GOT3 (cell line): ENCODE measurements around the gene FHIT.

Experiments
- DNase-seq: peaks from one replicate; lab custom pipeline; 2025; ENCODE audit warnings: mixed read lengths; lab: John Stamatoyannopoulos, UW

FHIT gene

DNA sequence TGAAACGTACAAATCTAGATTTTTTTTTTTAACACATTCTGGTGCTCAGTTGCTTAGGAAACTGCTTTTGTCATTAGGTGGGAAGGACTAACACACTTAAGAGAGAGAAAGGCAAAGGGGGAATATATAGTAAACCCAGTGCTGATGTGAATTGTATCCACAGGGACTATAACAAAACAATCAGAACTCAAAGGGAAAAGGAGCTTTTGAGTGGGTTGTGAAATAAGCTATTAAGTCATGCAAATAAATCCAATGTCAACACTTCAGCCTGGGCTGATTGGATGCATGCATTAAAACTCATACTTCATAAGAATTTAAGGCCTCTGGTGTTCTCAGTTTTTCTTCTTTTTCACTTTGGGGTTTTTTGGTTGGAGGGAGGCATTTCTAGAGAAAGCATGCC, 628.9 kb downstream of the FHIT start:
- DNase-seq = no peak

DNA sequence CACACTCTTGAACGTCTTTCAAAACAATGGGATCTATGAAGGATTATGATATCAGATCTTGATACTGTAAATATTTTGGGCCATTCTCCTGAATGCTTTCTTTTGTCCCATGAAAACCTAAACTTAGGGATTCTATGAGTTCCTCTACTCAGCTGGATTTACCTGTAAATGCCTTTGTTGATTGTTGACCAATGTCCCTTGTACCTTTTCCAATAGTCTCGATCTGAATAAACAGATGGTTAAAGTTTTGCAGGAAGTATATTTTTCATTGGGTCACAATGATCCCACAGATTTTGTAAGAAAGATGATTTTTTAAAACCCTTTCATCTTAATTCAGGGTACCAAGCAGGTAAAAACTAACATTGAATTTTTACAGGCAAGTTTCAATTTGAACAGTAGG, 634.1 kb downstream of the FHIT start:
- DNase-seq = no peak

DNA sequence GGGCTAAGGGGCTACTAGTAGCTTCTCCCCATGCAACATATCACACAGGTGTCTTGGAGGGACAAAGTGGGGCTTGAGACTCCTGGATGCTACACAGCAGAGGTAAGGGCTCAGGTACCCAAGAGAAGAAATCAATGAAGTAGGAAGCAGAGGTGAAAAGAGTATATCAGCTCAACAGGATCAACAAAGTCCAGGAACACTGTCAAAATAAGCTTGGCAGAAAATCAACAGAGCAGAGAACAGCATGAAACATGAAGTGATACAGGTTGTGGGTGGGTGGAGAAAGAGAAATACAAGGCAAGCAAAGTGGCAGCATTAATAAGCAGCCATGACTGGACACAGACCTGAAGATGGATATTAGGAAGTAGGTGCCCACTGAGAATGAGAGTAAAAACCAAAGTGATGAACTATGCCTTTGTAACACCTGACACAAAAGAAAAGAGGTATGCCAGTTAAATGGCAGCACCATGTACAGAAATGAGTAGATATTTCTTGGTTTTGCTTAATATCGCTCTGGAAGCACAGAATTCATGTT, 637.4 kb downstream of the FHIT start:
- DNase-seq = no peak

DNA sequence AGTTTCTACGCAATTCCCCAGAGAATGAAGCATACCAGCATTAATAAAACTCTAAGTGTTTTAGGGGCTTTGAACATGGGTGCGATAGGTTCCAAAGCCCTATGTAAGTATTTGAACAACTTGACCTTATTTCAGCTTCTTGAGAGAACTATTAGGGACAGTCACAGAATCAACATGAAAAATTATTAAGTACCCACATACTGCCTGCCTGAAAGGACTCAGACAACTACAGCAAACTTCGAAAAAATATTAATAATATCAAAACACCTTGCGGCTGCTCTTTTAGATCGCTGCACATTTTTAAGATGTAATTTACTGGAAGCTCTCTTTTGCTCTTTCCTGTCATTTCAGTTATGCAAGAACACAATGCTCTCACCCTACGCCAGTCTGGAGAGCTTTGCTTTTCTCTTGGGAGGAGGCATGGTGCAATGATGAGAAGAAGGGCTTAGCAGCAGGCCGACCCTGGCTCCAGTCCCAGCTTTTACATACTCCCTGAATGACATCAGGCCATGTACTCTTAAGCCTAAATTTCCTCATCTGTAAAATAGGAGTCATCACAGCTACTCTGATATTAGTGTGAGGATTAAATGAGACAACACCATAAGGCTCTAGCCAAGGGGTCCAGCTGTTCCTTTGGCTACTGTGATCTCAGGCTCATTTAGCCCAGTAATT, 640.7 kb downstream of the FHIT start:
- DNase-seq = no peak

DNA sequence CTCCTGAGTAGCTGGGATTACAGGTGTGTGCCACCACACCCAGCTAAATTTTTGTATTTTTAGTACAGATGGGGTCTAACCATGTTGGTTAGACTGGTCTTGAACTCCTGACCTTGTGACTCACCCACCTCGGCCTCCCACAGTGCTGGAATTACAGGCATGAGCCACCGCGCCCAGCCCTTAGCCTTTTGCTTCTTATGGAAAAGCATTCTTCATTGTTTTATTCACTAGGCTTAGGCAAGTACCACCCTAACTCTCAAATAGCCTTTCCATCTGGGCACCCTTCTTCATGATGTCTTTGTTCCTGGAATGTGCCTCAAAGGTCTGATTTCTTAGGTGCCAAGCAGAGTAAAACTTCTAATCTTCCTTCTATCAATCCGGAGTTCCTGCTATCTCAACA, 641.8 kb downstream of the FHIT start:
- DNase-seq = no peak

DNA sequence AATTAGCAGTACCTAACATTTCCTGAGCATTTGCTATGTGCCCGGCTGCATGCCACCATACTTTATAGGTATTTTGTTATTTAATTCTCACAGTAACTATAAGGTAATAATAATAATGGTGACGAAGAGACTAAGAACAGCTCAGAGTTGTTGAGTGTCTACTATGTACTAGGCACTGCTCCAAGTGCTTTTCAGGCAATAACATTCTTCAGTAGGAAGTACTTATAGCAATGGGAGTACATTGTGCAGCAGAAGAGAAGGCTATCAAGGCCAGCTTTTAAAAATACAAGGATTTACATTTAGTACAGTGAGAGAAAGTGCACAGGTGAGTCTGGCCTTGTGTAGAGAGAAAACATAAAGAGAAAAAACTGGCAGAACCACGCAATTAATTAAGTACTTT, 647.4 kb downstream of the FHIT start:
- DNase-seq = no peak

DNA sequence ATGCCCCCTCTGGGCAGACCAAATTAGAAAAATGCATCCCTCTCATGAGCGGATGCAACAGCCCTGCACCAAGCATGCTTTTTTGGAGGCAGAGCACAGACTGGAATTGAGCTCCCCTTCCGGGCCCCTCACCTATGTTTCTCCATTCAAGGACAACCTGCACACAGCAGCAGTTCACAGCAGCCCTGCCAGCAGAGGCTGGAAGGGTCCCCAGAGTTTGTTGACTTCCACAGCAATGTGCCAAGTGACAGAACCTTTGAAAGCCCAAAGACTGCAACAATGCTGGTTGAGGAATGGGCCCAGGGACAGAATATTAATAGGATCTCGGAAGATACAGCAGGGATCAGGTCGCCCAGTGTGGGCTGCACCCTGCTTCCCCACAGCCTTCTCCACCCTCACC, 650.4 kb downstream of the FHIT start:
- DNase-seq = no peak

DNA sequence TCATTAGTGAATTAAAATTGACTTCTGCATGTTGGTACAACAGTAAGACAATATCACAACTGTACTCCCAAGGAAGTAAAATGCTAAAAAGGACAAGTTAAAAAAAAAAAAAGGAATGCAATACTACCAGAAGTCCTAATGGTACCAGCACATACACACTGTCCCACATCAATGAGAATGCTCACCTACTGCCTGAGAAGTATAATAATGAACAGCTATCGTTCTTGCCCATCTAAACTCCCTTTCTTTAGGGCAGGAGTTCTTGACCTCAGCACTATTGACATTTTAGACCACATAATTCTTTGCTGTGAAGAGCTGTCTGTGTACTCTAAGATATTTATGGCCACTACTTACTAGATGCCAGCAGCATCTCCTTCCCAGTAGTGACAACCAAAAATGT, 651.7 kb downstream of the FHIT start:
- no peak for DNase-seq

DNA sequence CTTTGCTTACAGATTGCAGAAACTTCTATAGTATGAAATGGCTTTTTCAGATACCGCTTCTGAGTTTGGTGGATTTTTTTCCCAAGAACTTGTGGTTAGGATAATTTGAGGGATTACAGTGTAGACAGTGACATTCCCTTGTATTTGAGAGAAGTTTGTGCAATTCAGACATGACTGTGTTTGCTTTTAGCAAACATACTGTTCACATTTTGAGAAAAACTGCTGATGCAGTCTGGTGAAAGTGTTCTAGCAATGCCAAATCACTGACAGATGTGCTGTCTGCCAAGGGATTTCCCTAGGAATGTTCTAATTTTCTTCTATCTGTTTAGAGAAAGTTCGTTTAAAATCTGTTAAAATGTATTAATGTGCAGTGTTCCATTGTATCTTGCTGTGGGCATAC, 652.6 kb downstream of the FHIT start:
- DNase-seq = no peak

DNA sequence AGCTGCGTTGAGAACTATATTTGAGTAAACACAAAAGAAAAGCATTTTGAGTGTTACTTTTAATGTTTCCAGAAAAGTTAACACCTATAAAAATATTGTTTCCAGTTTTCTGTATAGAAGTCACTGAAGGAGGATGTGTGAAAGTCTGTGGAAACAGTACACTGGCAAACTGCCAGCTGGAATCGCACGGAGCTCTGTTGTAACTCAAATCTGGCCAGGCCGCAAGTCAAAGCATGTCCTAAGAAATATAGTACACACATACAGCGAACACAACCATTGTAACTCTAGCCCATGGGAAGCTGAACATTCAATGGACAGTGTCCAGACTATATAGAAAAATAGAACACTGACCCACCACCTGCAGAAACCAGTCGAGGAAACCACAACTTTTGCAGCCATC, 657.2 kb downstream of the FHIT start:
- DNase-seq = no peak

DNA sequence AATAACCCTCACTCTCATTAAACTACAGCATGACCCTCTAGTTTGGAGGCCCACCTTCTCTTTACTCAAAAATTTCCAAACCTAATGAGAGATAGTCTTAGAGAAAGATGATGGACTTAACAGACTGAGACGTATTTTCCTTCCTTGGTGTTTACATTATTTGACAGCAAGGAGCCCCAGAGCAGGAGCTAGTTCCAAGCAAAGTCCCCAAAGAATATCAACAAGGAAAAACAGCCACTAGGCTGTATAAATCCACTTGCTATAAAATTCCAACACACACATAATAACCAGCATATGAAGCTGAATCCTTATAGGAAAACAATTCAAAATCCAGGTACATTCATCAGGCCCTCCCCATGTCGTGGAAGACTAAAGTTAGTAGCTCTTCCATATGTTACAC, 660.0 kb downstream of the FHIT start:
- DNase-seq = no peak

DNA sequence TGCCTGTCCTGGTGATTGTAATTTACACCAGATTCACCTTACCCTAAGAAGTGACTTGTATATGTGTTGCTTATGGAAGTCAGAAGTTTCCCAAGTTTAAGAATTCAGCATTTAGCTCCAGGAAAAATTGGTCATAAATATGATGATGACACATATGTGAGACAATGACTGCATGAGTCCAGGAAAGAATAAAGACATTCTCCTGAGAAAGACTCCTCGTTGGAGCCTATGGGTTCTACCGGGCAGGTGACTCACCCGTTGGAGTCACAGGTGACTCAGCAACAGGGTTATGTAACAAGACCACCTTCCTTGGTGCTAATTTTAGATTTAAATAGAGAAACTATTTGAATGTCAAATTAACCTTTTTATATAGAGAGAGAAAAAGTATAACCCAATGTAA, 662.4 kb downstream of the FHIT start:
- no peak for DNase-seq

DNA sequence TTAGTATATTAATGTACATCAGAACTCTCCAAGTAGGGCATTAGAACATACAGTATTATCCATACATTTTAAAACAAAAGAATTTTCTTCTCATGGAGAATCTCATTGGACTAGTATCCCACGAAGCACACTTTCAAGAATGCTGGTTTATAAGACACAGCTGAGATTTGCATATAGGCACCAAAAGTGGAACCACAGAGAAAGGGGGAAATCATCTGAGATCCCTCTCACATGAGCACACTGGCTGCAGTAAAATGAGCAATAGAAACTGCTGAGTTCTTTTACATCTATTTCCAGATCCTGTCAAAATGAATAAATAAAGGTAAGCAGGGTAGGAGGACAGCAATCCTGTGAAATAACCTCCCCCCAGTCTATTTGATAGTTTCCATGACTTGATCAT, 665.3 kb downstream of the FHIT start:
- no peak for DNase-seq

DNA sequence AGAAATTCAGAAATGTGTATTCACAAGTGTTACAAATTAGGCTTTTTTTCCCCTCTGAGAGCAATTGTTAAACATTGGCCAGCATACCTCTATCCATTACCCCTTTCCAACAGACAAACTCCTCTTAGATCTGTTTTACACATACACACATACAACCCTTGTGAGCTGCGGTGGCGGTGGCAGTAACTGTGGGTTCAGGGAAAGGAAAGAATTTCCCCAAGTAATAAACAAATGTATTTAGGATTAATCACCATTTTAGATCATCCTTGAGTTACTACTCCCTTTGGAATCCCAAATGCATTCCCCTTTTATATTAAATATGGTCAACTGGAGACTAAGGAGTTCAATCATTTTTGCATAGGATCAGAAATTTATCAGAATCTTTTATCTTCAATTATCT, 667.0 kb downstream of the FHIT start:
- DNase-seq = no peak

DNA sequence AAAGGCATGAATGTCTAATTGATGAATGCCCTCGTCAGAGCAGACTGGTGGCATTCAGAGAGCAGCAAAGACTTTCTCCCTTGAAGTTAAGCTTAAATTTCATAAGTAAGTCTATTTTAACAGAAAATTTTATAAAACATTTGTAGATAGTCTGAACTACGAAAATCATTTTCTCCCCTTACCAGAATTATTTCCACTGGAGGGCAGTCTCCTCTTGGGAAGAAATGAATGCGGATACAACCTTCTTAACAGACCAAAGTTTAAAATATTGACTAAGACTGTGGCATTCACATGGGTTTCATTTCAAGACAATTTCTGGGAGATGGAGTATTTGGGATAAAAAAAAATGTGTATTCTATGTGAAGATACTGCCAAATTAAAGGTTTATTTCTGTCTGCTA, 669.0 kb downstream of the FHIT start:
- DNase-seq = no peak

DNA sequence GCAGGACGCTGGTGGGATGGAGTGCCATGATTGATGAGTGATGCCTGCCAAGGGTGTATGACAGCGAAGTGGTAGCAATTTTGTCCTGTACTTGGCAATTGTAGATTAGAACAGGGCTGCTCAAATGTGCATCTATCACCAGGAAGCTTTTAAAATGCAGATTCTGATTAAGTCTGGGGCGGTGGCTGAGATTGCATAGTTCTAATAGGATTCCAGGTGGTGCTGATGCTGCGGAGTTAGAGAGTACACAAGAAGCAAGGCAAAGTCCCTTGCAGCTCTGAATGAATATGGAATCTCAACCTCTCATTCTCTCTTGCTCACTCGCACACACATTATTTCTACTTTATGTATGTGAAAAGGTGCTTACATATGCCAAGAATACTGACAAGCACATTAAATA, 670.4 kb downstream of the FHIT start:
- DNase-seq = no peak

DNA sequence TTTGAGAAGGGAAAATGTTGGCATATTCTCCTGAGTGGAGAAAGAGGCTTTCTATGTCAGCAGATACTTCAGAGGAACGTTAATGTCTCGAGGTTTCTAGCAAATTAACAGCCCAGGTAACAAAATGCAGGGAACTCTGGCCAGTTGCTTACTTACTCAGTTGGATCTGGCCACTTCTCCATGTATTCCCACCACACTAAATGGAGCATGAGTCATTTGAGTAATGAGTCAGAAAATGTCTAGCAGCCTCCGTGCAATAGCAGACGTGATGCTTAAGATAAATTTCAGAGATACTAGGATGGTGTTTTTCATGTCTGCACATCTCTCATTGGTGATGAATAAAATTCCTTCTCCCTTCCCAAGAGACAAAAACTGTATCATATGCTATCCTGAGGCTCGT, 671.5 kb downstream of the FHIT start:
- no peak for DNase-seq

DNA sequence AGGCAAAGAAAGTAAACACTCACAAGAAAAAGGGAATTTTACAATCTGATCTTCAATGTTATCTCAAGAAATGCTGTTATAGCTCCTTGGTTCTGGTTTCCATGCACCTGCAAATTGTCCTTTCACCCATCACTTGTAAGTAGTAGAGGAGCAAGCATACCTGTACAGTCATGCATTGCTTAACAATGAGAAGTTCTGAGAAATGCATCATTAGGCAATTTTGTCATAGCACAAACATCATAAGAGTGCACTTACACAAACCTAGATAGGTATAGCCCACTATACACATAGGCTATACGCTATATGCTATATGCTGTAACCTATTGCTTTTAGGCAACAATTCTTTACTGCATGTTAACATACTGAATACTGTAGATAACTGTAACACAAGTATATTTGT, 672.3 kb downstream of the FHIT start:
- no peak for DNase-seq

DNA sequence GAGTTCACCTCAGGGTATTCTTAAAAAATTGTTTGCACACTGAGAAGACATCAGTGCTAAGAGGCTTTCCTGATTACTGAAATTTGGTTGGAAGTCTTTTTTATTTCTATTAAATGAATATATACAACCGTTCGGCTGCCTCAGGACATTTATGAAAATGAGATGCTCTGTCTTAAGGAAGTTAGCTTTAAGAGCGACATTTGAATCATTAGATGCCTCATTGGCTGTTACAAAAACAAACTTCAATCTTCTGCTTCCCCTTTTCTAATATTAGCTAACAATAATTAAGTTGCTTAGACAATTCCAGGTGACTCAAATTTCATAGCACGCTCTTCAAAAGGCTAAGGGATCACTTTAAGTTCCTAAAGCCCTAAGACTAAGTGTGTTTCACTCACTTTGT, 673.7 kb downstream of the FHIT start:
- DNase-seq = no peak

DNA sequence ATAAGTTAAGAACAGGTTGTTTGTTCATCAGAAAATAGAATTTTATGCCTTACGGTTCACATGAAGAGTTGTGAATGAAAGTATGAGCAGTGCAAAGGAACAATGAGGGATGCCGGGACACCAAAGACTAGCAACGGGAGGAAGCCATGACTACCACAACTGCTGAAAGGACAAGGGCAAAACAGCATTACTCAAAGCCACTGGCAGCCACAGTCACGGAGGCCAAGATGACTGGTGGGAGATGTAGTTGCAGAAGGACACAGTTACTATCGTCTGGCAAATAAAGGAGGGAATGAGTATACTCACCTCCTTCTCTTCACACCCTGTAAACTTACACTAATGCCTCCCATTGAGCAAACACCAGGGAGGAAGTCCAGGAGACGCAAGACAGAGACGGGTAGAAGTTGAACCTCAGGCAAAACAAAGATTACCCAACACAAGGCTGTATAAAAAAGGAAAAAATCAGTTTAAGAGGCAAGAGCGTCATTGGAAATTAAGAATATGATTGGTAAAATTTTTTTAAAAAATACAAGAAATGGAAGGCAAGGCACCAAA, 675.5 kb downstream of the FHIT start:
- no peak for DNase-seq

DNA sequence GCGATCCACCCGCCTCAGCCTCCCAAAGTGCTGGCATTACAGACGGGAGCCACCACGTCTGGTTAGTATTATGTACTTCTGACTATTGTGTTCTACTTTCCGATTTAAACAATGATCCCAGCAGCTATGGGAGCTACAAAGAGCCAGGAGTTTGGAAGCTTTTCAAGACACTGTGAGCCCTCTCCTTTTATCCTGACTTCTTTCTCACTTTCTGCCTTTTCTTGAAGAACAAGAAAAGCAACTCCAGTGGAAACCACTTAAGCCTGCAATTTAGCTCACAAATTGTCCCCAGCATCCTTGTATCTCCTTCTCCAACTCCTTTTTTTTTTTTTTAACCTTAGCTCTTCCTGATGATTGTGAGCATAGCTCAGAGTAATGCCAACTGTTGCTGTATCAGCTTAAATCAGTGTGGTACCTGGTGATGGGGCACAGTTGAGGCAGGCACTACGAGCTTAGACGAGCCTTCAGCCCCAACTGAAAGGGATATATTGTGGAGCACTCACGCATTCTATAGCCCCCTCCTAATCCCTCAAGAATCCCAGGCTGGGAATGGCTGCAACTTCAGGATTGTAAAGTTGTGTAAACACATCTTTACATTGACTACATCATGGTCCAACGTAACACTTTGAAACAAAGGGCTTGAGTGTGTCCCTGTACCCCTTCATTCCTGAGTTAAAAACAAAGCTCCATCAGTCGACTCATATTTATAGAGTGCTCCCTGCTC, 677.0 kb downstream of the FHIT start:
- DNase-seq = no peak

DNA sequence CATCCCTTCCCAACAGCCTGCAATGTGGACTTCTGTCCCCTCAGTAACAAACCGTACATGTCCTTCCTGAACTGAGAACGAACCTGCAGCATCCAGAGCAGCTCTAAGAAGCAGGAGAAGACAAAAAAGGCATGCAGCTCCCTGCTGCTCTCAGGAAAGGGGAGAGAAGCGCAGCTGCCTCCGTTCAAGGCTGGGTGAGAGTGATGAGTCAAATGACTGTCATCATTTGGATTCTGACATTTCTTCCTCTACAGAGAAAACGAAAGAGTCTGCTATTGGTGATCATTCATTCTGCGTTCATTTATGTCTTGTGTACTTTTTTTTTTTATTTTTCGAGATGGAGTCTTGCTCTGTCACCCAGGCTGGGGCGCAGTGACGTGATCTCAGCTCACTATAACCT, 677.8 kb downstream of the FHIT start:
- DNase-seq = no peak

DNA sequence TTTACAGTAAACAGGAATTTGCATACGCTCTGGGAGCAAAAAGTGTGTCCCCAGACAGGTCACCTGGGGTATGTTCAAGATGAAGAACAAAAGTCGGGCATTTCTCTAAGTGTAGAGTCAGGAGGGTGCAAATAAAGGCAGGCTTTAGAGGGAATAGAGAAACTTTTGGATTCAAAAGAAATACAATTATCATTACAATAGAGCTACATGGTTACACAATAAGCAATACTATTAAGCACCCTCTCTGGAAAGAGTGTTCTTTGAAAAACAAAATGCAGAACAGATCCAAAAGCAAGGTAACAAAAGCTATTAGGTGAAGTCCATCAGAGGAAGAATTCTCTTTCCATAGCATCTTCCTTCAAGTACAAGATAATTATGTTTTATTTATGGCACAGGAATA, 679.7 kb downstream of the FHIT start:
- DNase-seq = no peak

DNA sequence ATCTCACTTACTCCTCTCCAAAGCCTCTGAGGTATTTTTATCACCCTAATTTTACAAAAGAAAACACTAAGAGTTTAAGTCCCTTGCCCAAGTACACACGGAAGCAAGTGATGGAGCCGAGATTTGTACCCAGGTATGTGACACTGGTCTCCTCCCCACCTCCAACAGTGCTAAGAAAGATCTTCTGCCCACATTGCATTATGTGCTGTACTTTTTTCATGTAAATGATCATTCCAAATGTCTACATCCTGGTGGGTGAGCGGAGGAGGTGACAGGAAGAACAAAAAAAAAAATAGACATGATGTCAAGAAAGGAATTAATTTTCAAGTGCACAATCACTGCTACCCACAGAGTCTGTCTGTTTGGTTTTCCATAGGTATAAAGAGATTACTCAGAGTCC, 694.1 kb downstream of the FHIT start:
- no peak for DNase-seq
